ENCODE data around the gene NDUFB1. TPM values are rescaled to one million over a fixed set of nuclear protein-coding genes. Genes with fewer than 3 reads are reported as not detected.

NDUFB1 gene
- total RNA-seq = 140 and 305 TPM in 2 replicates

GRCh38 chr14:92121670-92122350, at the start of gene NDUFB1, which contains the start of gene CPSF2:
TSS of gene NDUFB1 (minus strand) at chr14:92121706. CDS start at chr14:92117637, 4,069 bp downstream.
TSS of gene CPSF2 (plus strand) at chr14:92121969. CDS start at chr14:92130985, 9,016 bp downstream.

GRCh38 chr14:92106143-92106926, 15.2 kb downstream of the NDUFB1 start, which contains the start of gene ATXN3:
TSS of gene ATXN3 (minus strand) at chr14:92106582. CDS start at chr14:92106552, 30 bp downstream.

Other genes with a start within 250 kb of the NDUFB1 start
- 0.32 and 0.63 TPM in 2 replicates for gene FBLN5, start 174.0 kb downstream of the NDUFB1 start, total RNA-seq
- 14.9 and 53.0 TPM in 2 replicates for gene TRIP11, start 81.6 kb downstream of the NDUFB1 start, total RNA-seq
- 50.3 and 109 TPM in 2 replicates for gene ATXN3, start 15.1 kb downstream of the NDUFB1 start, total RNA-seq
- gene CPSF2, start 263 bp upstream of the NDUFB1 start, total RNA-seq = 21.2 and 62.3 TPM in 2 replicates
- under 0.01 and 0.06 TPM in 2 replicates for gene SLC24A4, start 201.5 kb upstream of the NDUFB1 start, total RNA-seq